Activated CD8-positive, alpha-beta memory T cell treated with anti-CD3 and anti-CD28 coated beads for 48 hours (primary cell): ENCODE measurements around the gene MYO16.
"Not testable (repeated sequence)": the region's sequence is repeated elsewhere in the genome, so short reads cannot be mapped to it uniquely, and the experiment has no call there.

ENCODE experiments used
- DNase-seq, 3 experiments: peaks; one replicate each; pipeline ENCODE4 v3.0.0-alpha.2; 2020; ENCODE audit warnings: low read depth in 2 of 3, low spot score in 2 of 3

The MYO16 gene

DNA sequence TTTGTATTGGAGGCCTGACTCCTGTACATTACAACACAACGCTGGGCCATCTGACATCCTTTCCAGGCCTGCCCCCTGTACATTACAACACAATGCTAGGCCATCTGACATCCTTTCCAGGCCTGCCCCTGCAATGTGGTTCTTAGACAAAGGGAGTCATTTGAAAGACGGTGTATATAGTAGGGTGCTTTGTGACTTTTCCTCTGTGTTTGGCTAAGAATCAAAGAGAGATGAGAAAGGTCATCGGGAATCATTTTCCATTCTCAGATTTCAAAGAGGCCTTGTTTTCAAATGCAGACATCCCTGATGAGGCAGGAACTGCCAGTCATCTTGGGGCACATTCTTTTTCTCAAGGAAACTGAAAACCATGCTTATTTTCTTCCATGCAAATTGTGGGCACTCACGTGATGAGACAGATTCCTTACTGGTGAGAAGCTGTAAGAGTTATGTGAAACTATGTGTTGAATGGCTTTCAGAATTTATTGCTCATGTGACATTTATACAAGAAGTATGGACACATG is 551.6 kb downstream of the MYO16 start:
- DNase-seq: no peak

DNA sequence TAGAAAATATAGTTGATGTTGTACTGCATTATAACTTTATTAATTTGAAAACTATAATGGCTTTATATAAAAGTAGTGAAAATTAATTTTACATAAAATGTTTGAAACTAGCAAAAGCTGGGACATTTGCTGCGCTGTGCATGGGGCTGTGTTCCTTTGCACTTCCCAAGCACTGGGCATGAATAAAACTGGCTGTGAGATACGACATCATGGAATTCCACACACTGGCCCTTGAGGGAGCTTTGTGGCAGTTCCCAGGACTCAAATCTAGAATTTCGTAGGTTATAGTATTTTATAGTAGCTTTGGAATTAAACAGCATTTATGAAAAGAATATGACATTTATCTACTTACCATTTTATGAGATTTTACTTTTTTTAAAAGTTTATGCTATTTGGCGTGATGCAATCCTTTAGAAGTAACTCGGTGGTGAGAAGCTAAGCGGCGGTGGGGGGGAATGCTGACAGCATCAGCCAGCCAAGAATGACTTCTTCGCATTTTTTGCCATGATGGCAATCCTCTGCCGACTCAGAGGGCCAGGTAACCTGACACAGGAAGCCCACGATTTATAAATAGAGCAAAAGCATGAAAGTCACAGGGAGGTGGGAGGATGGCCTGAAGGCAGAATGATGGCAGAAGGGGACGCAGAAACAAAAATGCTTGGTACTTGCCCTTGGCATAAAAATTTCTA is 553.5 kb downstream of the MYO16 start:
- no peak for DNase-seq

DNA sequence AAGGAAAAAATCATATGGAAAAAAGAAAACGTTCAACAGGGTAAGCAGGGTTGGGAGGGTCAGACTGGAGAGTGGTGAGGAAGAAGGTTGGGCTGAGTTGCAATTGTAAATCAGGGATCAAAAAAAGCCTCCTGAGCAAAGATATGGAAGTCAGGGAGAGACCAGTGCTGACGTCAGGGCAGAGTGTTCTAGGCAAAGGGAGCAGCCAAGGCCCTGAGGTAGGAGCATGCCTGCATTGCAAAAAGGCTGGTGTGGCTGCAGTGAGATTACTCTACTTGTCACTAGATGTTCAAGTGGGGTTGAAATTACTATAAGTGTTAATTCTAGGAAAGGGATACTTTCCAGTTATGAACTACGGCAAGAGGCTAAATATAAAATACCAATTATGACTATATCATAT is 562.0 kb downstream of the MYO16 start:
- no peak for DNase-seq

DNA sequence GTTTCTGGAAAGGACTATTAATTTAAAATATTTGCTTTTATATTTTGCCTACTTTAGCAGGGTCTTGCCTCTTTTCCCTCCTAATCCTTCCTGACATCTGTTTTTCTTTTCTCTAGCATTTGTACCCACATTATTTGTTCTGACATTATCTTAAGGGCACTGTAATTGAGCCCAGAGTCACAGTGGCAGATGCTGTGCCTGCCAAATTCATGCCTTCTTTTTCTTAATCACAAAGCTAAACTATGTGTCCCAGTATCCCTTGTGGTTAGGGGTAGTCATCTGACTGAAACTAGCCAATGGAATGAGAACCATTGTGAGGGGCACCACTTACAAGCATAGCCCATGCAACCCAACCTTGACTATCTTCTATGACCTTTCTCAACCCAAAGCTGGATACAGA is 562.9 kb downstream of the MYO16 start:
- no peak for DNase-seq

DNA sequence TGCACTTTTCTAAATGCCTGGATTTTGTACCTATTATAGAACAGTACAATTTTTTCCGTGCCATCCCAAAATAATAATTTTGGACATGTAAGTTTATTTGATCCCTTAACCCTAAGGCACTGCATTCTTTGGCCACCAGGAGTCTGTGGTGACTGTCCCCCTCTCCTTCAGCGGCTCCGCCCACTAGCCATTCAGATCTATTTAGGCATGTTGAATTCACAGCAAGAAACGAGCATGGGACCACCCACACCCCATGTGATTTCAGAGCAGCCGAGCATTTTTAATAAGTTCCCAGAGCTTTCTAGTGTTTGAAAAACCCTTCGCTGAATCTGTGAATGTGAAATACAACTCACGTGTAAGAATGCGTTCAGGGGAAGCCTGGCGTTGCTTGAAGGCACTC is 567.5 kb downstream of the MYO16 start:
- no peak for DNase-seq

DNA sequence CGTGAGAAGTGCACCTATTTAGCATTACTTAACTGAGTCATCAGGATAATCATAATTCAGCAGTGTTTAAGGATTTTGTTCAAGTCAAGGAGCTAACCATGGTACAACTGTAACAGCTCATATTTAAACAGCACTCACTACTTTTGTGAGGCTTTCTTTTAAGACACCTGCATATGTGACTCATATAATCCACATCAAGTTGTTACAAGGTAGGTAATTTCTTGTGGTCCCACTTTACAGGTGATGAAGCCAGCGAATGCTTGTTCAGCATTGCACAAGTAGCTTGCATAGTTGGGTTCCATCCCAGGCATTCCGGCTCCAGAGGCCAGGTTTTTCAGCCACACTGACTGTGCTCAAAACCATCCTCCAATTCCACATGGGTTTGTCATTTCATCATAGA is 569.2 kb downstream of the MYO16 start:
- no peak for DNase-seq

DNA sequence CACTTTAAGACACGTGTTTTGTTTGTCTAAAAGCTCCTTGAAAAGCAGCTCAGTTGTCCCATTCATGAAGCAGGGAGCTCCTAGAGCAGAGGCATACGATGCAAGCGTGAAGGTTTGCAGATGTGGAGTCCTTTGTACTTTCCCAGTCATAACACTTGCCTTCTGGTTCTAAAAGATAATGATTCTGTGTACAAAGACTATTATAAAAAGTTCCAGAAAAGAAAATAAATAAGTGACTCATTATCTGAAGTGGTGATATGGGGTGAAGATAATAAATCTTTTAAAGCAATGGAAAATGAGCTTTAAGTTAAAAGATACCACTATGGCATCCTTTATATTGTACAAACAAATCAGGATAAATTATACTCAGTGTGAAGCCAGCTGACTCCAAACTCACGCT is 569.9 kb downstream of the MYO16 start:
- DNase-seq: no peak

DNA sequence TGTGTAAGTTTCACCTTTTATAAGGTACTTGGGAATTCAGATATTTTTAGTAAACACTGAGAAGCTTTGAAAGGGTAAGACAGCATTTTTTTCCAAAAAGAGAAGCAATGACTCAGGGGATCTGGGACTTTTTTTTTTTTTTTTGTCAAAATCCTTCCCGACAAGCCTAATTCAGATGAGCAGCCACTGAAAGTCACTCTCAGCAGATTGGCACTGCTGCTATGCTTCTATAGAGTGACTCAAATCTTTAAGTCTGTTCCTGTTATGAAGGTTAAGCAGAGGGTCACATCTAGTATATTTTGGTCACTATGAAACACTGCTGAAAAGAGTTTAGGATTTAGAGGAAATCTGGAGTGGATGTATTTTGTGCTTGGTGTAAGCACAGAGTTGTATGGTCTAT is 571.1 kb downstream of the MYO16 start:
- DNase-seq: no peak

DNA sequence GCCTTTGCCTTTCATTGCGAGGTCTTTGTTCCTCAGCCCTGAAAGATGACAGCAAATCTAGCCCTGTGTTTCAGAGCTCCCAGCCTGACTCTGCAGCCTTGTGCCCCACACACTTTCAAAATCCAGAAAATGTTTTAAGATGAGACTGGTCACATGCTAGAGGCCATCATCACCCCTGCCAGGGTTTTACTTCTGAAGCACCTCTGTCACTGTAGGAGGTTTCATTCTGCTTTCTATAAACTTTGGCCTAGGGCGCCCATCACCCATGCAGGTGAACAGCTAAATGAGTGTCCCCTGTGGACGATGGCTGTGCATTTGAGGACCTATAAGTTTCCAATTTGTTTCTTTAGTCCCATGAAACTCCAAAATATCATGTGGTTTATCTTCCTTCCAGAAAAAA is 574.2 kb downstream of the MYO16 start:
- DNase-seq: no peak

DNA sequence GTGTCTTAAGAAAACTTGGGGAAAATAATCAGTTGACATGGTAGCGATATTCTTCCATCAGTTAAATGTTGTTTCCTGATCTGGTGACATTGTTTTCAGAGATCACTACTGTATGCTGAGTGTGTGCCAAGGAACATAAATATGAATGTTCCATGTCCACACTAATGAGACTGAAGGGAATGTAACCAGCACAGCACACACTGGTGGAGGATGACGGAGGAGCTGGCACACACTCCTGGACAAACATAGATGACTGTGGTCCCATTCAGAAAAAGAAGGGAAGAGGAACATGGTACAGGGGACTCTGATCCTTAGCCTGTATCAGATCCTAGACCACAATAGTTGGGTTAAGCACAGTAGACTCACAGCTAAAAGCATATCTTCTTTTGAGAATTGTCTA is 574.8 kb downstream of the MYO16 start:
- DNase-seq: no peak

DNA sequence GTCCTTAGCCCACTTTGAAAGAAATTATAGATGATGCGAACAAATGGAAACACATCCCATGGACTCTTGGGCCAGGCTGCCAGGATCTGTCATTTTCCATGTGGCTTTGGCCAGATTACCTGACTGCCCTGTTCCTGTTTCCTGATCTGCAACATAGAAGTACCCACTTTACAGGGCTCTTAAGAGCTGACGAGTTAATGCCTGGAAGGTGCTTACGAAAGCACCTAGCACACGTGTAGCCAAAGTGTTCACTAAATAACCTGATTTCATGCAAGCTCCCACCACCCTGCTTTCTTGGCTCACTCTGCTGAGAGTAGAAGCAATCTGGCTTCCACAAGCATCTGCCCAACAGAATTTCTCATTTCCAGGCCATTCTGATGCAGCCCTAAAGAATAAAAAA is 575.2 kb downstream of the MYO16 start:
- DNase-seq: no peak

DNA sequence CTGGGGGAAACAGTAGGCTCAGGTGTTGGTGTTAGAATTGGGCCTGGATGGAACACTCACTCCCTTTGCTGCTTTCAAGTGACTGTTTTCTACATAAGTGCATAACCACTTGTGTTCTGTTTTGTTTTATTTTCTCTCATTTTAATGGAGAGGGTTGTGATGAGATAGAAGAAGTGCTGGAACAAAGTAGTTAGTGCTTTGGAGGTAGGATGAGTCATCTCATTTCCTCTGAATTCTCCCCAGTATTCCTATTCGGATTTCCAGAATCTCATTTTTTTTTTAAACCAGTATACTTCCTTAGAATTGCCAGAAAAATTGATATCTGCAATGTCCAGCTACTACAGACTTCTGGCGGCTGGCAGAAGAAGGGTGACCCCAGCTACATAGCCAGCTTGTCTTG is 575.9 kb downstream of the MYO16 start:
- no peak for DNase-seq

DNA sequence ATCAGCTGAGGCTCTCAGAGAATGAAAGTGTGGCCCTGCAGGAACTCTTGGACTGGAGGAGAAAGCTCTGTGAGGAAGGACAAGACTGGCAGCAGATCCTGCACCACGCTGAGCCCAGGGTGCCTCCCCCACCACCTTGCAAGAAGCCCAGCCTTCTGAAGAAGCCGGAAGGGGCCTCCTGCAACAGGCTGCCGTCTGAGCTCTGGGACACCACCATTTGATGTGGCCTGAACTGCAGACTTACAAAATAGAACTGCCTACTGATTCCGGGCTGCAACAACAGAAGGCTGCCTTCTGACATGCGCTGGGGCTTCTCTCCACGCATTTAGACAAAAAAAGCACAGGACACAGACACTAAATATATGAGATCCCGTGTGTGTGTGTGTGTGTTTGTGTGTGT is 577.2 kb downstream of the MYO16 start:
- no peak for DNase-seq

DNA sequence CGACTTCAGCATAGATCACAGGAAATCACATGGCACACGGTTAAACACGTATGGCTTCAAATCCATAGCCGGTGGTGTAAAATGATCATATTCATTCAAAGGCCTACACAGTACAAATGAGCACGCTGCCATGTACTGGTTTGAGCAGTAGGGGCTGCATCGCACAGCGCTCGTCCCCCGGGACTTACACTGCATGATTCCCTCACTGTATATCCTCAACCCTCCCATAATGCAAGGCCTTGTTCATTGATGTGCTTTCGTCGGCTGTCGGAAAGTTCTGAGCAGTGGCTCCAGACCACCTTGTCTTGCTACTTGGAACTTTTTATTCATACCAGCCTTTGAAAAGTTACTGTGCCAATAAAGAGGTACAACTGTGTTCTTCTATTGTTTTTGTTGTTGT is 578.2 kb downstream of the MYO16 start:
- DNase-seq: no peak

DNA sequence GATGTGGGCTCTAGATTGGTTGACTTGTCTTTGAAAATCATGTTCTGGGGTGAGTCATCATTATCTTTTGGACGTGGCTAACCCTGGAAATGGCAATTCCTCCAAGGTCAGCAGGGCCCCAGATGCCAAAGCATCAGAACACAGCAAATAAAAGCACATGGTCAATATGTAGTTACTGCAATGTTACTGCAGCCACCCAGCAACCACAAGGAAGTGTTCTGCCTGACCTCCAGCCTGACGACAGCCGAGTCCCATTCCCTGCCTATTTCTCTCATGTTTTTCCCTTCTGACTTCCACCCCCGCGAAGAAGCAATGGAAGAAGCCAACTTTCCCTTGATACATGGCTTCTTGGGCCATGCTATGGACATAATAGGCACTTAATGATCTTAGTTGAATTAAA is 579.1 kb downstream of the MYO16 start:
- no peak for DNase-seq

DNA sequence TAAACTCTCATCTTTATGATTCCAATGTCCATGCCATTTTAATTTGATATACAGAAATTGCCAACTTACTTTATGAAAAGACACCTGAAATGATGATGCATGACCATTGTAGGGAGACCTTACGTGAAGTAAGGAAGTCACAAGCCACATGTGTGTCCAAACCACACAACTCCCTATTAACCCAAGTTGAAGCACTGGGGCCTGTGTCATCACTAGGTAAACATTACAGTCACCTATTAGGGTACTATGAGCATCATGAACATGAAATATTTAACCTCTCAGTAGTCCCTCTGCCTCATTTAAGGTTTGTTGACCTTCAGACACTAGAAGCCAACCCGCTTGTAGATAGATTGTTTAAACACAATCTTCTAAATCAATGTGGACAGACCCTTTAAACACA is 580.1 kb downstream of the MYO16 start:
- DNase-seq: no peak

DNA sequence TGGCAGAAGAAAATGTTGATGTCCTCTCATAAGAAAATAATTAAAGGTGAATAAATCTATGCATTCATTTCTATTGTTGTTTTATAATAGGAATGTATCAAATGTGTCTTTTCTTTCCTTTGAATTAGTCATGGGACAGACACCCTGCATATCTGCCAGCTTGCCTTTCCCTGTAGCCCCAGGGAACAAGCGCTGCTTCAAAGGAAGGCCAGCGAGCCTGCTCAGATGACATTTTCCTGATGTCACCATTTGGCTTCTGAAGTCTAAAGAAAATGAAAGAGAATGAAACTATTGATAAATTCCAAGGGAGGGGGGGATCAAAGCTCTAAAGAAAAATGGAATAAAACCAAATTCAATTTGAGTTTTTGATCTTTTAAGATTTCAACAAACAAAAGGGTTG is 582.2 kb downstream of the MYO16 start:
- no peak for DNase-seq

DNA sequence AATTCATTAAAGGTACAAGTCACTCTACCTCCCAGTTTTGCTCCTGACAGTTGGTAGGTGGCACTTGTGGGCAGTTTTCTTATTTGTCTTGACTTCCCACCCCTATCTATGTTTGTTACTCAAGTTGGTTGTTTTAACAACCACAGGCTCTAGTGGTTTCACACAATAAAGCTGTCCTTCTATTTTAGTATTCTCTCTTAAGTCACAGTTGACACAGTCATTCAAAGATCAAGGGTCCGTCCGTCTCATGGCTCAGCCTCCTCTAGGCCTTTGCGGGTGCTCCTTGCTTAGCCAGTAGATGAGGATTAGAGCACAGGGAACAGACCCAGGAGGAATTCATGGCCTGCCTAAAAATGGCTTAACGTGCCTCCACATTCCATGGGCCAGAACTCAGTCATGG is 583.2 kb downstream of the MYO16 start:
- DNase-seq: no peak

DNA sequence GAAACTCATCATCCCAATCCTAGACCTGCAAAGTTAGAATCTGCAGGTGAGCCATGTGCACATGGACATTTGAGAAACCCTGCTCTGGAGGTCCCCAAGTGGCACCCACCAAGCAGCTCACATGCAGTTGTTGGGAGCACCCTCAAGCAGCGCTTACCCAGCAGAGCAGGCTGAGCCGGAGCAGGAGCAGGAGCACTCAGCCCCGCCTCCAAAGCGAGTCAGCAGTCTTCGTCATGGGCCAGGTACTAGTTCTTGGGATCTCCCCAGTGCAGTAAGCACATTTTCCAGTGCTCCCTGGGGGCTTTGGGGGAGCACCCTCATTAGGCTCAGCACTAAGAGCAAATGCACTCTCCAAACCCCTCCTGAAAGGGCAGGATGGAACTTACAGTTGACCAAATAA is 584.3 kb downstream of the MYO16 start:
- DNase-seq: no peak

DNA sequence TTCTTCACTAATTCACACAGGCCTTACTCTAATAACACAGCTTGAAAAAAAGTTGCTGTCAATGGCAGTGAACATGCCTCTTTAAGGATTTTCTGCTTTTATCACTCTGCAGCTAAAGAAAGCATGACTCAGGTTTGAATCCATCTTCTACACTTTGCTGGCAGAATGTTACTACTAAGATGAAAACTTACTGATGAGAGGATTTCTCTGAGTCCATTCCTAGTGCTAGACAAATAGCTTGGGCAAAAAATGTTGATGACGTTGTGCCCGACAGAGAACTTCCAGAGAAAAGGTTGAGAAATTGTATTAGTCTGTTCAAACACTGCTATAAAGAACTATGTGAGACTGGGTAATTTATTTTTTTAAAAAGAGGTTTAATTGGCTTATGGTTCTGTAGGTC is 585.0 kb downstream of the MYO16 start:
- no peak for DNase-seq

DNA sequence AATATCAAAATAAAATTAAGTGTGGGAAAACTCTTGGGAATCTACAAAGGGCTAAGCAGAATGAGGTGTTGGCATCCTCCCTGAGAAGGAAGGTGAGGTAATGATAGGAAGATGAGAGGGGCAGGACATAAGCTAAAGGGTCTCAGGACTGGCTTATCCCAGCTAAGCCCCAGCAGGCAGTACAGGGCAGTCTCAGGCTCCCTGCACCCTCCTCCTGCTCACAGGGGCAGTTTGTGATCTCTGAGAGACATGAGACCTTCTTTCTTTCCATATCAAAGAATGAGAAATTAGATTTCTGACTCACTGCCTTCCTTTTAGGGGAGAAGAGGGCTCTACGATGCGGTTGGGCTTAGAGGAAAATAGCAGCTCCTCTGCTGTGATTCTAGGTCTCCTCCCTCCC is 586.0 kb downstream of the MYO16 start:
- DNase-seq: no peak

DNA sequence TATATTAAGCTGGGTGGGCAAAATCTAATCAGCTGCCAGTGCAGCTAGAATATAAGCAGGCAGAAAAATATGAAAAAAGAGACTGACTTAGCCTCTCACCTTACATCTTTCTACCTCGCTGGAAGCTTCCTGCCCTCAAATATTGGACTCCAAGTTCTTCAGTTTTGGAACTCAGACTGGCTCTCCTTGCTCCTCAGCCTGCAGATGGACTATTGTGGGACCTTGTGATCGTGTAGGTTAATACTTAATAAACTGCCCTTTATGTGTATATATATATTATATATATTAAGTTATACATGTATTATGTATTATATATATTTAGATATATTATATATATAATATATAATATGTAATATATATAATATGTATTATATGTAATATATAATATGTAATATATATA is 588.1 kb downstream of the MYO16 start:
- not testable (repeated sequence) for DNase-seq

DNA sequence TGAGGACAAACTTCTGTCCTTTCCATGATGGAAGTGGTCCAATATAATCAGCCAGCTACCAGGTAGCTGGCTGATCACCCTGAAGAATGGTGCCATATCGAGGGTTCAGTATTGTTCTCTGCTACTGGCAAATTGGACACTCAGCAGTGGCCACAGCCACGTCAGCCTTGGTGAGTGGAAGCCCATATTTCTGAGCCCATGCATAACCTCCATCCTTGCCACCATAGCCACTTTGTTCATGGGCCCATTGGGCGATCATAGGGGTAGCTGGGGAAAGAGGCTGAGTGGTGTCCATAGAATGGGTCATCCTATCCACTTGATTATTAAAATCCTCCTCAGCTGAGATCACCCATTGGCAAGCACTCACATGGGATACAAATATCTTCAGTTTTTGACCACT is 591.2 kb downstream of the MYO16 start:
- no peak for DNase-seq

DNA sequence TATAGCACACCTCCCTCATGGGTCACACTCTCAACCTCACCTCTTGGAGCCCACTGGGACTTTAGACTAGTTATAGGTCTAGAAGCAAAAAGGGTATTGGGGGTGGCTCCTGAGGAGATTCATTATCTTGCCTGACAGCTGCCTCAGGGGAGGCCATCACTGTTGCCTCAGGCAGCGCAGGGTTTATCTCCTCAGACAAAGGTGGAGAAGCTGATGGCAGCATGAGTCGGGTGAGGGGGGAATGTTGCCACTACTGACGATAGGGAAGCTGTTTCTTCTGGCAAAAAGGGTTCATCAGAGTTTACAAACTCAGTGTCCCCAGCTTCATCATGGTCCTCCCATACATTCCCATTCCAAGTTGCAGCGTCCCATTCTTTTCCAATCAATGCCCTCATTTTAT is 594.6 kb downstream of the MYO16 start:
- DNase-seq: no peak
